KMS-11 (cell line): ENCODE results near the gene ESCO1.

Experiments
- H2AFZ ChIP-seq: fragments of 200-600 bp; sonication (generic); 2 replicates; pipeline ENCODE4 v1.6.1; 2016; ENCODE audit warnings: antibody characterized with exemption, mixed run types, low read depth
- H3K27ac ChIP-seq: fragments of 200-600 bp; sonication (generic); 2 replicates; pipeline ENCODE4 v1.6.1; 2016; ENCODE audit warnings: mild to moderate bottlenecking, mixed run types
- H3K27me3 ChIP-seq: fragments of 200-600 bp; sonication (generic); 2 replicates; pipeline ENCODE4 v1.6.1; 2017; ENCODE audit warnings: mild to moderate bottlenecking, low read depth, mixed run types, moderate library complexity; ENCODE audit not compliant: insufficient read depth
- H3K36me3 ChIP-seq: fragments of 200-600 bp; sonication (generic); 2 replicates; pipeline ENCODE4 v1.6.1; 2017; ENCODE audit warnings: mild to moderate bottlenecking, mixed run types; ENCODE audit not compliant: insufficient read depth
- H3K4me1 ChIP-seq: fragments of 200-600 bp; sonication (generic); 2 replicates; pipeline ENCODE4 v1.6.1; 2016; ENCODE audit warnings: mild to moderate bottlenecking, low read depth, mixed run types; ENCODE audit not compliant: poor library complexity, severe bottlenecking
- H3K4me2 ChIP-seq: fragments of 200-600 bp; sonication (generic); 2 replicates; pipeline ENCODE4 v1.7.0; 2016; ENCODE audit warnings: mild to moderate bottlenecking, mixed run types
- H3K4me3 ChIP-seq: fragments of 200-600 bp; sonication (generic); IDR thresholded peaks from 2 replicates; pipeline ENCODE4 v1.6.1; 2017; ENCODE audit warnings: low read depth, low read length, mixed read lengths; ENCODE audit not compliant: insufficient read depth
- H3K79me2 ChIP-seq: fragments of 200-600 bp; sonication (generic); 2 replicates; pipeline ENCODE4 v1.6.1; 2016; ENCODE audit warnings: low read depth, mixed run types; ENCODE audit not compliant: insufficient read depth
- H3K9ac ChIP-seq: fragments of 200-600 bp; sonication (generic); 2 replicates; pipeline ENCODE4 v1.6.1; 2016; ENCODE audit warnings: mild to moderate bottlenecking, mixed run types
- H4K20me1 ChIP-seq: fragments of 200-600 bp; sonication (generic); 2 replicates; pipeline ENCODE4 v1.6.1; 2016; ENCODE audit warnings: mild to moderate bottlenecking, mixed run types; ENCODE audit not compliant: insufficient read depth
- CTCF ChIP-seq: fragments of 200-600 bp; sonication (generic); conservative IDR thresholded peaks from 2 replicates; pipeline ENCODE4 v1.6.1; 2017; ENCODE audit warnings: low read depth, mild to moderate bottlenecking, antibody characterized with exemption, low read length, moderate library complexity, mixed read lengths

Gene ESCO1

GRCh38 chr18:21559195-21559594 lies 41.3 kb downstream of the ESCO1 start:
- Histone ChIP-seq H3K79me2 (no peaks in the 10 kb centered on the region), H3K27ac (no peak overlapping the region), H2AFZ (no peak overlapping the region), H3K9ac (no peak overlapping the region), H4K20me1 (no peaks in the 10 kb centered on the region), H3K27me3 (no peaks in the 10 kb centered on the region), H3K4me3 (no peak overlapping the region), H3K4me2 (no peak overlapping the region), H3K36me3 (peaks cover 6% of the 10 kb centered on the region; the same call in 1 of the 2 replicates), H3K4me1 (no peaks in the 10 kb centered on the region)
- no peak for TF ChIP-seq CTCF

- H3K36me3 ChIP-seq = 0 out of 2 replicates have a peak, but pooled peaks cover 3% of the 10 kb centered on the region
- no peak overlapping the region for H2AFZ ChIP-seq
- no peaks in the 10 kb centered on the region for H4K20me1 ChIP-seq
- no peaks in the 10 kb centered on the region for H3K4me1 ChIP-seq
- H3K27me3 ChIP-seq = no peaks in the 10 kb centered on the region
- TF ChIP-seq CTCF = no peak
- no peak overlapping the region for H3K27ac ChIP-seq
- no peak overlapping the region for H3K9ac ChIP-seq
- no peak overlapping the region for H3K4me2 ChIP-seq
- H3K4me3 ChIP-seq = no peak overlapping the region
- H3K79me2 ChIP-seq = no peaks in the 10 kb centered on the region
Observed at GRCh38 chr18:21557607-21558253, 42.8 kb downstream of the ESCO1 start.

- H3K4me3 ChIP-seq = no peak overlapping the region
- H3K27ac ChIP-seq = no peak overlapping the region
- no peak for TF ChIP-seq CTCF
- H2AFZ ChIP-seq = no peak overlapping the region
- no peaks in the 10 kb centered on the region for H3K4me1 ChIP-seq
- H3K36me3 ChIP-seq = no peaks in the 10 kb centered on the region
- no peaks in the 10 kb centered on the region for H3K79me2 ChIP-seq
- no peak overlapping the region for H3K9ac ChIP-seq
- H3K4me2 ChIP-seq = no peak overlapping the region
- H4K20me1 ChIP-seq = no peaks in the 10 kb centered on the region
- H3K27me3 ChIP-seq = no peaks in the 10 kb centered on the region
Observed at GRCh38 chr18:21550510-21550970, 50.0 kb downstream of the ESCO1 start.

GRCh38 chr18:21548647-21549046 lies 51.9 kb downstream of the ESCO1 start:
- Histone ChIP-seq H3K9ac (no peak overlapping the region), H4K20me1 (no peaks in the 10 kb centered on the region), H3K4me3 (no peak overlapping the region), H3K79me2 (no peaks in the 10 kb centered on the region), H3K4me1 (no peaks in the 10 kb centered on the region), H3K27ac (no peak overlapping the region), H3K36me3 (no peaks in the 10 kb centered on the region), H3K27me3 (no peaks in the 10 kb centered on the region), H3K4me2 (no peak overlapping the region), H2AFZ (no peak overlapping the region)
- TF ChIP-seq CTCF = no peak
